Thyroid gland (tissue), 4 donors: ENCODE data around the gene DZIP1. TPM values are rescaled to one million over a fixed set of nuclear protein-coding genes. Genes with fewer than 3 reads are reported as not detected.

Experiments used
- DNase-seq, 2 donors: peaks; one replicate each; pipeline ENCODE4 v3.0.0-alpha.2; 2019
- H3K27ac ChIP-seq, 3 donors: fragments of 200-600 bp; sonication (generic); 1 replicate in 2 of 3; 2 replicates in 1 of 3; pipeline ENCODE4 v1.5.1; 2016 to 2019; ENCODE audit warnings: mild to moderate bottlenecking in 1 of 3, moderate library complexity in 1 of 3
- H3K27me3 ChIP-seq: fragments of 200-600 bp; sonication (generic); one replicate; pipeline ENCODE4 v1.5.1; 2019
- H3K36me3 ChIP-seq, 2 donors: fragments of 200-600 bp; sonication (generic); one replicate each; pipeline ENCODE4 v1.5.1; 2016 to 2019
- H3K4me1 ChIP-seq, 2 donors: fragments of 200-600 bp; sonication (generic); one replicate each; pipeline ENCODE4 v1.5.1; 2017 to 2019
- H3K4me3 ChIP-seq, 3 donors: fragments of 200-600 bp; sonication (generic); replicated peaks in 1 of 3; 1 replicate in 2 of 3; 2 replicates in 1 of 3; pipeline ENCODE4 v1.5.1; 2016; ENCODE audit warnings: mild to moderate bottlenecking in 1 of 3
- H3K9me3 ChIP-seq: fragments of 200-600 bp; sonication (generic); one replicate; pipeline ENCODE4 v1.5.1; 2017
- POLR2A ChIP-seq, 2 donors: fragments of 450-650 bp; IDR thresholded peaks; one replicate each; pipeline ENCODE4 v1.6.1; 2017; ENCODE audit warnings: antibody characterized with exemption in 2 of 2, mild to moderate bottlenecking in 2 of 2, moderate library complexity in 1 of 2
- WGBS, 2 donors: methylation state at CpG; one replicate each; pipeline ENCODE4 v1.1.5; 2017; 5-methylcytosine and 5-hydroxymethylcytosine counted together
- intact Hi-C: fragments of 100-400 bp; cut with DNase I; formaldehyde crosslinking; loops from one replicate; pipeline ENCODE4 v1.15.1; 2023
- total RNA-seq, 4 donors: library from RNA; depleted of rRNA; stranded (reverse); fragments of >200 nt; gene quantifications; one replicate each; pipeline ENCODE4 v1.2.3, GENCODE V29; 2016
- TF ChIP-seq, protein P1 (sequence below), 6 experiments: fragments of 200-600 bp in 3 of 6; fragments of 450-650 bp in 3 of 6; sonication (generic) in 3 of 6; IDR thresholded peaks; one replicate each; pipeline ENCODE4 v1.5.1; 2016 to 2019; ENCODE audit warnings: antibody characterized with exemption in 6 of 6, mild to moderate bottlenecking in 2 of 6, inconsistent platforms in 1 of 6, moderate library complexity in 1 of 6

The DZIP1 gene
- total RNA-seq, 4 donors from 2014 or later = 4.3 to 8.5 (median 6.3) TPM

- no peak overlapping the region for H3K4me3 ChIP-seq
- no peak for DNase-seq
- peaks cover 0 to 9% of the 10 kb centered on the region in 2 donors for H3K4me1 ChIP-seq
- H3K9me3 ChIP-seq = no peaks in the 10 kb centered on the region
- H3K27me3 ChIP-seq = no peaks in the 10 kb centered on the region
- intact Hi-C loops = no loop called here
- H3K36me3 ChIP-seq = no peaks in the 10 kb centered on the region
- no peak overlapping the region for H3K27ac ChIP-seq
- WGBS, 2 donors = 80 to 82% methylated on average over 6 of the region's 6 CpGs
- TF ChIP-seq, protein P1, sequence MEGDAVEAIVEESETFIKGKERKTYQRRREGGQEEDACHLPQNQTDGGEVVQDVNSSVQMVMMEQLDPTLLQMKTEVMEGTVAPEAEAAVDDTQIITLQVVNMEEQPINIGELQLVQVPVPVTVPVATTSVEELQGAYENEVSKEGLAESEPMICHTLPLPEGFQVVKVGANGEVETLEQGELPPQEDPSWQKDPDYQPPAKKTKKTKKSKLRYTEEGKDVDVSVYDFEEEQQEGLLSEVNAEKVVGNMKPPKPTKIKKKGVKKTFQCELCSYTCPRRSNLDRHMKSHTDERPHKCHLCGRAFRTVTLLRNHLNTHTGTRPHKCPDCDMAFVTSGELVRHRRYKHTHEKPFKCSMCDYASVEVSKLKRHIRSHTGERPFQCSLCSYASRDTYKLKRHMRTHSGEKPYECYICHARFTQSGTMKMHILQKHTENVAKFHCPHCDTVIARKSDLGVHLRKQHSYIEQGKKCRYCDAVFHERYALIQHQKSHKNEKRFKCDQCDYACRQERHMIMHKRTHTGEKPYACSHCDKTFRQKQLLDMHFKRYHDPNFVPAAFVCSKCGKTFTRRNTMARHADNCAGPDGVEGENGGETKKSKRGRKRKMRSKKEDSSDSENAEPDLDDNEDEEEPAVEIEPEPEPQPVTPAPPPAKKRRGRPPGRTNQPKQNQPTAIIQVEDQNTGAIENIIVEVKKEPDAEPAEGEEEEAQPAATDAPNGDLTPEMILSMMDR (IDR thresholded peaks at IDR 0.05) = no peak
- TF ChIP-seq POLR2A (IDR thresholded peaks at IDR 0.05) = no peak
Measured at GRCh38 chr13:95608640-95609323, 35.7 kb downstream of the DZIP1 start.

DNA sequence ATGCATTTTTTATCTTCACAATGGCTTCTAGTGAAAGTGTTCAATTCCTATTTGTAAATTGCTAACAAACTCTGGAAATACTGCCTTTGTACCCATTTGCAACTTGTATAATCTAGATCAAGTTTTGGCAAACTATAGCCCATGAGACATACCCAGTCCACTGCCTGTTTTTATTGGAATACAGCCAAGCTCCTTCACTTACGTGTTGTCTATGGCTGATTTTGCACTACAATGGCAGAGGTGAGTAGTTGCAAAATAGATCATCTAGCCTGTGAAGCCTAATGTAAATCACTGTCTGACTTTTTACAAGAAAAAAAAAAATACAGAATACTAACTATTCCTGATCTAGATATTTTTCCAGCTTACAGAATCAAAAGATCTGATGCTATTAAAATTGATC, 37.1 kb downstream of the DZIP1 start:
- DNase-seq = no peak
- H3K4me3 ChIP-seq = no peak overlapping the region
- intact Hi-C loops = no loop called here
- H3K36me3 ChIP-seq = no peaks in the 10 kb centered on the region
- TF ChIP-seq, protein P1 (IDR thresholded peaks at IDR 0.05) = no peak
- no peak for TF ChIP-seq POLR2A (IDR thresholded peaks at IDR 0.05)
- no peak overlapping the region for H3K27ac ChIP-seq
- H3K9me3 ChIP-seq = no peaks in the 10 kb centered on the region
- WGBS, 2 donors = 3 to 4% methylated on average over 1 of the region's 1 CpG
- H3K4me1 ChIP-seq = peaks cover 0 to 12% of the 10 kb centered on the region in 2 donors
- no peaks in the 10 kb centered on the region for H3K27me3 ChIP-seq

- DNase-seq = peak; percentile 19 to 49
- no peaks in the 10 kb centered on the region for H3K27me3 ChIP-seq
- 65 to 74% methylated on average over 3 of the region's 3 CpGs for WGBS, 2 donors
- H3K4me3 ChIP-seq = no peak overlapping the region
- TF ChIP-seq POLR2A (IDR thresholded peaks at IDR 0.05) = no peak
- TF ChIP-seq, protein P1 (IDR thresholded peaks at IDR 0.05) = no peak
- H3K36me3 ChIP-seq = no peaks in the 10 kb centered on the region
- H3K4me1 ChIP-seq = peaks cover 0 to 12% of the 10 kb centered on the region in 2 donors
- intact Hi-C loops = no loop called here
- H3K27ac ChIP-seq = no peak overlapping the region
- H3K9me3 ChIP-seq = no peaks in the 10 kb centered on the region
Measured at GRCh38 chr13:95605448-95606125, 38.9 kb downstream of the DZIP1 start.

GRCh38 chr13:95604556-95604915, 40.0 kb downstream of the DZIP1 start:
- DNase-seq = no peak
- no peak for TF ChIP-seq POLR2A (IDR thresholded peaks at IDR 0.05)
- TF ChIP-seq, protein P1 (IDR thresholded peaks at IDR 0.05) = no peak
- 77 to 88% methylated on average over 3 of the region's 3 CpGs for WGBS, 2 donors
- Histone ChIP-seq H3K27me3 (no peaks in the 10 kb centered on the region), H3K4me1 (peaks cover 0 to 12% of the 10 kb centered on the region in 2 donors), H3K4me3 (no peak overlapping the region), H3K36me3 (no peaks in the 10 kb centered on the region), H3K9me3 (no peaks in the 10 kb centered on the region), H3K27ac (peak overlapping the region in 1 of 3 donors; percentile 31)
- intact Hi-C loops = no loop called here
